Measurements from ENCODE around the gene FASTK. TPM values are rescaled to one million over a fixed set of nuclear protein-coding genes. Genes with fewer than 3 reads are reported as not detected.

The FASTK gene
- total RNA-seq, 1 experiment from 2014 or later: 86.4 TPM

- H3K27me3 ChIP-seq (ENCODE audit: insufficient read depth, low read length): no peaks in the 10 kb centered on the region
- no peaks in the 10 kb centered on the region for H4K20me1 ChIP-seq (ENCODE audit: insufficient read depth)
- H2AFZ ChIP-seq (ENCODE audit: low read depth, low read length, poor library complexity, severe bottlenecking): no peak within 1 kb of the TSS
- no peaks in the 10 kb centered on the region for H3K9me2 ChIP-seq (ENCODE audit: insufficient read depth)
- RAD21 ChIA-PET (ENCODE audit: low non-redundant PET in 1 of 2, low total read pairs in 2 of 2, uncharacterized antibody in 2 of 2, unreplicated experiment in 2 of 2): no interaction called here
- H3K9me3 ChIP-seq (ENCODE audit: control insufficient read depth in 1 of 2, insufficient read depth in 1 of 2, low read depth in 1 of 2, low read length in 2 of 2): no peaks in the 10 kb centered on the region
- TF ChIP-seq RAD21 (IDR thresholded peaks at IDR 0.05; ENCODE audit: low read depth): no peak
- TF ChIP-seq EGR1 (IDR thresholded peaks at IDR 0.05; ENCODE audit: low read depth): no peak
- no peak for TF ChIP-seq ZFX (IDR thresholded peaks at IDR 0.05)
- no peak for TF ChIP-seq SIN3A (IDR thresholded peaks at IDR 0.05; ENCODE audit: low read depth)
- no peak for TF ChIP-seq REST (IDR thresholded peaks at IDR 0.05; ENCODE audit: low read depth)
- no peak for TF ChIP-seq CBX3 (IDR thresholded peaks at IDR 0.05; ENCODE audit: low read depth)
- no peak for TF ChIP-seq TCF7L2 (IDR thresholded peaks at IDR 0.05; ENCODE audit: borderline replicate concordance, extremely low read depth, insufficient read depth, insufficient read length)
- peaks cover 24 to 42% of the 10 kb centered on the region in 2 experiments for H3K4me1 ChIP-seq (ENCODE audit: control insufficient read depth in 1 of 2, insufficient read depth in 2 of 2, low read length in 2 of 2)
- POLR2A ChIA-PET: no interaction called here
- peaks cover 28% of the 10 kb centered on the region for H3K79me2 ChIP-seq (ENCODE audit: insufficient read depth, low read length)
- ATAC-seq (peak; percentile 1; the same call in 1 of the 2 replicates), DNase-seq (ENCODE audit: low read depth, low spot score) (no peak)
- H3K36me3 ChIP-seq (ENCODE audit: control insufficient read depth in 1 of 2, insufficient read depth in 2 of 2, low read length in 2 of 2): no peaks in the 10 kb centered on the region
- BruUV-seq (replicated peaks): no TSS peak
- peak within 1 kb of the TSS; percentile 91 for H3K9ac ChIP-seq (ENCODE audit: low read length)
- peak within 1 kb of the TSS; percentile 87 for H3K27ac ChIP-seq (ENCODE audit: low read depth, low read length)
- CTCF ChIA-PET: no interaction called here
- peak within 1 kb of the TSS; percentile 95 for H3K4me2 ChIP-seq (ENCODE audit: low read length)
- H3K4me3 ChIP-seq (replicated peaks in 1 of 2; ENCODE audit: low read depth in 1 of 2, low read length in 2 of 2): peak within 1 kb of the TSS; percentile 81 to 90
- intact Hi-C loops (cut with micrococcal nuclease): no loop called here
Measured at GRCh38 chr7:151057506-151057988, 23.1 kb downstream of the FASTK start, which contains the start of gene CDK5. CDK5 (minus strand) TSS chr7:151057897; CDS start chr7:151057848, 49 bp downstream.

Data from HCT116 (cell line).